NCI-H2196 (cell line): ENCODE measurements around the gene PLS1.
"Not testable (repeated sequence)": the region's sequence is repeated elsewhere in the genome, so short reads cannot be mapped to it uniquely, and the experiment has no call there.

Experiments
- DNase-seq: peaks from one replicate; lab custom pipeline; 2025; ENCODE audit not compliant: unreplicated experiment; lab: John Stamatoyannopoulos, UW

PLS1 gene

DNA sequence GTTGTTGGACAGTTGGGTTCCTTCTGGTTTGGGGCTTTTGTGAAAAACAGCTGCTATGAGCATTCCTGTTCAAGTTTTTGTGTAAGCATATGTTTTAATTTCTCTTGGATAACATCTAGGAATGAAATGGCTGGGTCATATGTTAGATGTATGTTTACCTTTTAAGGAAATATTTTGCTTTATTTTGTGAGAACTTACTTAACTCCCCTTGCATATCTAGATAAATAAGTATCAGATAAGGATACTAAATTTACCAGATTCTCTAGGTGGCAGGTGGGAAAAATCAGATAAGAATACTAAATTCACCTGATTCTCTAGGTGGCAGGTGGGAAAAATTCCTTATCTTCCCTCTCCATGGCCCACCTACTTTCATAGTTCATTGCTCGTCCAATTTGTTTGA lies 1.1 kb upstream of the PLS1 start:
- DNase-seq: no peak

DNA sequence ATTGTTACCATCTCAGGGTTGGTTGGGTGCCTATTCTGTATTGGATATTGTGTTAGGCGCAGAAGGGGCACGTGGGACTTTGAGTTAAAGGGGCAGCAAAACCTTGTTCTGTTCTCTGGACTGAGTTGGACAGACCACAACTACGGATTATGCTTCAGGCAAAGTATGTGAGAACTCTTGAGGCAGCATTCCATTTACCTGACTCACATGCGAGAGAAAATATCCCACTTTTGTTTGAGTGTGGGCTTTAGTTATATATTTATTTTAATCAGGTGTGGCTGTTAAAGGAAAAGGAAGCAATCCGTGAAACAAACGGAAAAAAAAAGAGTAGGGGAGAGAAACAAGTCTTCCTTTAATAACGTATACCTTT lies 627 bp upstream of the PLS1 start:
- DNase-seq: no peak

DNA sequence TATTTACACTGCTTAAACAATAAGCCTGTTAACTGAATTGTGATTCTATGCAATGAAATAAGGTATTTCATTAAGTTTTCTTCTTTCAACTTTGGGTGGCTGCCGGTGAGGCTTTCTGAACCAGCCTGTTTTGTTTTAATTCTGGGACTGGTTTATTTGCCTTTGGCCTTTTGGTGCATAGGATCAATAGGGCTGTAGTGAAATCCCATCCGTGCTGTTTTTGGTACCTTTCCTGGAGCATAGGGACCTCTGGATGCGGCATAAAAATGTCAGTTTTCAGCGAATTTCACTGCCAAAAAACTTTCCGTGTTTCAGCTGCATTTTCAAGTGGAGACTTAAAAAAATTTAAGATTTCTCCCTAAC lies 514 bp downstream of the PLS1 start:
- DNase-seq: no peak

GRCh38 chr3:142597906-142598305 lies 1.7 kb downstream of the PLS1 start:
- no peak for DNase-seq

GRCh38 chr3:142601713-142602112 lies 5.5 kb downstream of the PLS1 start:
- no peak for DNase-seq

- DNase-seq: no peak
Measured at GRCh38 chr3:142602619-142603385, 6.6 kb downstream of the PLS1 start.

- not testable (repeated sequence) for DNase-seq
Measured at GRCh38 chr3:142603386-142603705, 7.2 kb downstream of the PLS1 start.

GRCh38 chr3:142604940-142605339 lies 8.7 kb downstream of the PLS1 start:
- DNase-seq: no peak

DNA sequence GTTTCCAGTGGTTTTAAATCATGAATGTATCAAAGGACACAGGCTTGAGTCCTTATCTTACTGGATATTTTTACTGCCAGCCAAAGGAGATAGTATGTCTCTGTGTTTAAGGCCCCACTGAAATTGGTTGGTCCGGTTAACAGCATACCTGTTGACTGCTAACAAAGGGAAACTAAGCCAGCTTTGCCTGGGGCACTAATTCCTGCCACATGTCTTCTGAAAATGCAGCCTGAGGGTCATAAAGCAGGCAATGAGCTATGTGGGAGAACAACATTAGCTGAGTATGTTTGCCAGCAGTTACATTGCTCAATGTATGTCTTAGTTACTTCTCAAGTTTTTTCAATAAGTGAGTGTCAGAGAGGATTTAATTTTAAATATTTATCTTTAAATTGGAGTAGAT lies 12.4 kb downstream of the PLS1 start:
- no peak for DNase-seq

GRCh38 chr3:142609136-142609535 lies 12.9 kb downstream of the PLS1 start:
- DNase-seq: no peak

DNA sequence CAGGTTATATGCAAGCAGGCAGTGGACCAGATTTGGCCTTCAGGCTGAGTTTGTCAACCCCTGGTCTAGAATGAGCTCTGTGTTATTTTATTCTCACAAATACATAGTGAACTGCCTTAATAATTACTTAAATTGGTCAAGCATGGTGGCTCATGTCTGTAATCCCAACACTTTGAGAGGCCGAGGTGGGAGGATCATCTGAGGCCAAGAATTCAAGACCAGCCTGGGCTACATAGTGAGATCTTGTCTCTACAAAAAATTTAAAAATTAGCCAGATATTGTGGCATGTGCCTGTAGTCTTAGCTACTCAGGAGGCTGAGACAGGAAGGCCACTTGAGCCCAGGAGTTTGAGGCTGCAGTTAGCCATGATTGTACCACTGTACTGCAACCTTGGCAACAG lies 15.0 kb downstream of the PLS1 start:
- no peak for DNase-seq

DNA sequence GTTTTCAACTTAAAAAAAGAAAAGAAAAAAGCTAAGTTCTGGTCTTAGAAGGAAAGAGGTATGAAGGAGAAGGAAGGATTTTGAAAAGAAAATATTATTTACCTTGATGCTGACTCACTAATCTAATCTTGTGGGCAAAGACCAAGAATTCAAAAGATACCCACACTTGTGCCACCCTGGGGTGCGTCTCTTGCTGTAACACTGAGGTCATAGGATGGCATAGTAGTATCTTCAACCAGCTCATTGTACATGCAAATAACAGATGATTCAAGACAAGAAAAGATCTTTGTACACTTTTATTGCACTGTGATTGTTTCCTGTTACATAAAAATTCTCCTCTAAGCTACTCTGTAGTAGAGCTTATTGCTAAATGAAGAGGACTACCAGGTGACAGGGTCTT lies 17.3 kb downstream of the PLS1 start:
- no peak for DNase-seq

- no peak for DNase-seq
Measured at GRCh38 chr3:142614059-142614626, 17.9 kb downstream of the PLS1 start.

GRCh38 chr3:142615171-142615570 lies 19.0 kb downstream of the PLS1 start:
- DNase-seq: no peak

DNA sequence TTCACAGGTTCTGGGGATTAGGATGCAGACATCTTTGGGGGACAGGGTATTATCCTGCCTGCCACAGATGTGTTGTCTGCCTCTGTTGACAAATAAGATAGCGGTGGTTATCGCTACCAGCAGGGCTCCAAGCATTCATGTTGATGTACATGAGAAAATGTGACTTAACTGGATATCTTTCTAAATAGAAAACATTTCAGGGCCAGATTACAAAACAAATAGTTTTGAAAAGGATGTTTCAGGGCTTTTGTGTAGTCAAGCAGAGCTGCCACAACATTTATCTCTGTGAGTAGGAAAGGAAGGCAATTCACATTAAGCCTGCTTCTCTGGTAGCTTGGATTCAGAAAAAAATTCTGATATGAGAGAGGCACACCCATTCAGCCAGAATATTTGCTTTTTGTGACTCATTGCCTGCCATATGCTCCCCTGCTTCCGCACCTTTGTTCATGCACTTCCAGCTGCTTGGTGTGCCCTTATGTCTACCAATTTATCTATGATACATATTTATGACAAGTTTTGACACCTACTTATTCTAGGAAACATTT lies 22.8 kb downstream of the PLS1 start:
- peak; percentile 79 for DNase-seq

- DNase-seq: no peak
Measured at GRCh38 chr3:142622405-142622804, 26.2 kb downstream of the PLS1 start.

GRCh38 chr3:142623194-142623593 lies 27.0 kb downstream of the PLS1 start:
- DNase-seq: no peak

GRCh38 chr3:142624341-142625152 lies 28.4 kb downstream of the PLS1 start:
- DNase-seq: no peak

GRCh38 chr3:142625153-142625440 lies 28.9 kb downstream of the PLS1 start:
- DNase-seq: no peak

DNA sequence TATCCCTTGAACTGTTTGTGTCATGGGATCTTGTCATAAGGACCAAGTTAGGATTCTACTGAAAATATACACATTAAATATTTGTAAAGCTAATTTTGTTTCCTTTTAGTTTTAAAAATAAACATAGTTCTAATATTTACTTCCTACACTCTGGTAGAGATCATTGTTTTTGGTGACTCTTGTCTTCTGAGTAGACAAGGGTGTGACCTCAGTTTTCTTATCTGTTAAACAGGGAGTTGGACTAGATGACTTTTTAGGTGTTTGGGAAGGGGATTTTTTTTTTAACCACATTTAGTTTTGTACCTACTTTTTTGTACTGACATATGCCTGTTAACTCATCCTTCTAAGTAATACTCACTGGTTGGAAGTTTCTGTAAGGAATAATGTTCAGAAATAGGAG lies 30.8 kb downstream of the PLS1 start:
- DNase-seq: no peak

- no peak for DNase-seq
Measured at GRCh38 chr3:142628801-142629200, 32.6 kb downstream of the PLS1 start.

DNA sequence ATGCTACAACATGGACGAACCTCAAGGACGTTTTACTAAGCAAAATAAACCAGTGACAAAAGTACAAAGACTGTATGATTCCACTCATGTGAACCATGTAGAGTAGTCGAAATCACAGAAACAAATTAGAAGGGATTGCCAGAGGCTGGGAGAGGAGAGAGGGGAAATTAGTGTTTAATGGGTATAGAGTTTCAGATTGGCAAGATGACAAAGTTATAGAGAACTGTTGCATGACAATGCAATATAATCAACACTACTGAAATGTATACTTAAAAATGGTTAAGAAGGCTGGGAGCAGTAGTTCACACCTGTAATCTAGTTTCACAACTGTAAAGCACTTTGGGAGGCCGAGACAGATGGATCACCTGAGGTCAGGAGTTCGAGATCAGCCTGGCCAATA lies 36.9 kb downstream of the PLS1 start:
- peak; percentile 67 for DNase-seq
